Kidney epithelial cell (primary cell): ENCODE measurements around the gene SMC3. TPM values are rescaled to one million over a fixed set of nuclear protein-coding genes. Genes with fewer than 3 reads are reported as not detected.

Experiments used
- DNase-seq: peaks from one replicate; pipeline ENCODE4 v3.0.0-alpha.2; 2010; ENCODE audit warnings: low read depth
- H3K27me3 ChIP-seq: 2 replicates; pipeline ENCODE4 v1.6.0; 2011; ENCODE audit warnings: low read length; ENCODE audit not compliant: control insufficient read depth, insufficient read depth
- H3K36me3 ChIP-seq: 2 replicates; pipeline ENCODE4 v1.5.1; 2011; ENCODE audit warnings: low read length; ENCODE audit not compliant: control insufficient read depth, insufficient read depth
- H3K4me3 ChIP-seq: 2 replicates; pipeline ENCODE4 v1.5.1; 2011; ENCODE audit warnings: low read depth, mild to moderate bottlenecking, control low read depth, low read length
- total RNA-seq: library from RNA; depleted of rRNA; stranded (reverse); fragments of >200 nt; gene quantifications from 2 replicates; pipeline ENCODE4 v1.2.3, GENCODE V29; 2015
- TF ChIP-seq, protein P1 (sequence below): IDR thresholded peaks from 2 replicates; pipeline ENCODE4 v1.5.1; 2011; ENCODE audit warnings: mild to moderate bottlenecking, moderate library complexity, low read length, control low read depth, inconsistent platforms; ENCODE audit not compliant: insufficient read depth, poor library complexity, severe bottlenecking

The SMC3 gene
- total RNA-seq, 1 donor from 2014 or later: 35.3 TPM

DNA sequence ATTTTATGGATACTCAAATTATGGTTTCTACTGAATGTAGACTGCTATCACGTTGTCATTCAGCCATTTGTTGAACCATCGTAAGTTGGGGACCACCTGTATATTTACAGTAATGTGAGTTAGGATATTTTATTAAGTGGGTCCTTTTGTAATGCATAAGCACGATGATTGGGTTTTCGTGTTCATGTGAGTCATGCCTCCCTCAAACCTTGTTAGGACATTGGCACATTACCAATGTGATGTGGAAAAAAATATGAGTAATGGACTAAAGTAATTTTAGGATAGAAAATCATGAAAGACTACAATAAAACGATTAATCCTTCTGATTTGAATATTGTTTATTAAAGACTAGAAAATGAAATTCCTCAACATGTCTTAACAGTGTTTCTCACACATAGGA, 8.7 kb downstream of the SMC3 start:
- H3K27me3 ChIP-seq: no peaks in the 10 kb centered on the region
- no peak for DNase-seq
- TF ChIP-seq, protein P1, sequence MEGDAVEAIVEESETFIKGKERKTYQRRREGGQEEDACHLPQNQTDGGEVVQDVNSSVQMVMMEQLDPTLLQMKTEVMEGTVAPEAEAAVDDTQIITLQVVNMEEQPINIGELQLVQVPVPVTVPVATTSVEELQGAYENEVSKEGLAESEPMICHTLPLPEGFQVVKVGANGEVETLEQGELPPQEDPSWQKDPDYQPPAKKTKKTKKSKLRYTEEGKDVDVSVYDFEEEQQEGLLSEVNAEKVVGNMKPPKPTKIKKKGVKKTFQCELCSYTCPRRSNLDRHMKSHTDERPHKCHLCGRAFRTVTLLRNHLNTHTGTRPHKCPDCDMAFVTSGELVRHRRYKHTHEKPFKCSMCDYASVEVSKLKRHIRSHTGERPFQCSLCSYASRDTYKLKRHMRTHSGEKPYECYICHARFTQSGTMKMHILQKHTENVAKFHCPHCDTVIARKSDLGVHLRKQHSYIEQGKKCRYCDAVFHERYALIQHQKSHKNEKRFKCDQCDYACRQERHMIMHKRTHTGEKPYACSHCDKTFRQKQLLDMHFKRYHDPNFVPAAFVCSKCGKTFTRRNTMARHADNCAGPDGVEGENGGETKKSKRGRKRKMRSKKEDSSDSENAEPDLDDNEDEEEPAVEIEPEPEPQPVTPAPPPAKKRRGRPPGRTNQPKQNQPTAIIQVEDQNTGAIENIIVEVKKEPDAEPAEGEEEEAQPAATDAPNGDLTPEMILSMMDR: no peak
- H3K4me3 ChIP-seq: no peak overlapping the region
- peaks cover 2% of the 10 kb centered on the region for H3K36me3 ChIP-seq

DNA sequence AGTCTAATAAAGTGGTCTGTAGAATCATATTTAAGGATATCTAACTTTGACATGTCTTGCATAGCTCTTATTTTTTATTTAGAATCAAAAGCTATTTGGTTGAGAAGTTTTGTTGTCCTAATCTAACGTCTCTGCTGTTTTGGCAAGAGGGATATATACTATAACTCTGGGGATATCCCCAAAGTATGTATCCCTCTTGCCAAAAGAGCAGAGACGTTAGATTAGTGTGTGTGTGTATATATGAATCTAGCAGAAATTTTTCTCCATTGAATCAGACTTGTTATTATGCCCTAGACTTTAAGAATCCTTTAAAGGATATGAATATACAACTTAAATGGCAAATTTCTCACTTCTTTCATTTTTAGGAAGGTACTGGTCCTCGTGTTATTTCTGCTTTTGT, 9.6 kb downstream of the SMC3 start:
- Histone ChIP-seq H3K4me3 (no peak overlapping the region), H3K27me3 (no peaks in the 10 kb centered on the region), H3K36me3 (peaks cover 2% of the 10 kb centered on the region)
- DNase-seq: no peak
- TF ChIP-seq, protein P1: no peak

DNA sequence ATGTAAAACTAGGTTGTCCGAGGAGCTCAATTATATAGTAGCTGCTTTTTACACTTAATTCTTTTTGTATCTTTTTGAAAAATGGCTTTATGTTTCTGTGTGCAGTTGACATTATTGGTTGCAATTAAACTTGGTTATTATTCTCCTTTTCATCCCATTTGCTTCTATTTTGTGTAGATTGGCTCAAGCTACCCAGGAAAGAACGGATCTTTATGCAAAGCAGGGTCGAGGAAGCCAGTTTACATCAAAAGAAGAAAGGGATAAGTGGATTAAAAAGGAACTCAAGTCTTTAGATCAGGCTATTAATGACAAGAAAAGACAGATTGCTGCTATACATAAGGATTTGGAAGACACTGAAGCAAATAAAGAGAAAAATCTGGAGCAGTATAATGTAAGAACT, 16.5 kb downstream of the SMC3 start:
- Histone ChIP-seq H3K4me3 (no peak overlapping the region), H3K27me3 (no peaks in the 10 kb centered on the region), H3K36me3 (no peaks in the 10 kb centered on the region)
- DNase-seq: no peak
- TF ChIP-seq, protein P1: no peak

DNA sequence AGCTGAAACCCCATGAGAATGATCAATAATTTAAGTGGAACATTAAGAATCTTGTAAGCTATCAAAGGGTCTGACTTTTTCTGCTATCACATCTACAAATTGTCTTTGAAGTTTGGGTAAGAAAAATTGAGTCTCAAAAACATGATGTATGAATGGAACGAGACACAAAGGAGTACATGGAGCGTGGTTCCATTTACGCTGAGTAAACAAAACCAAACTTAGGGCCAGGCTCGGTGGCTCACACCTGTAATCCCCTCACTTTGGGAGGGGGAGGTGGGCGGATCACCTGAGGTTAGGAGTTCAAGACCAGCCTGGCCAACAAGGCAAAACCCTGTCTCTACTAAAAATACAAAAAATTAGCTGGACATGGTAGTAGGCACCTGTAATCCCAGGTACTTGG, 24.3 kb downstream of the SMC3 start:
- Histone ChIP-seq H3K27me3 (no peaks in the 10 kb centered on the region), H3K36me3 (no peaks in the 10 kb centered on the region), H3K4me3 (no peak overlapping the region)
- TF ChIP-seq, protein P1: no peak
- DNase-seq: no peak

DNA sequence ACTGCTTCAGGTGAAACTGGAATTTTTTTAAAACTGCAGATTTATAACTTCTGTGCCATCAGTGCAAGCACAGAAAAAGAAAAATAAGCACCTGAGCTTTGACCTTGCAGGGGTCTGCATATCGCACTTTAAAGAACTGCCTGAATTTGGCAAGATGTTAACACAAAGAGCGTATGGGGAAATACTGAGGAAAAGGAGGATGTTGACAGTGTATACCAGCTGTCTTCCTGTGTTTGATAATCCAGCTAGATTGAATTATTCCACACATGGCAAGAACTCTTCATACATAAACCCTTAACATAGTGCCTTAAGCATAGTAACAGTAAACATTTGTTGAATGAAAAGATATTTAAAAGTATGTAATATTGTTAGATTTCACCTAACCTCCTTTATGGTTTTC, 30.0 kb downstream of the SMC3 start:
- H3K36me3 ChIP-seq: no peaks in the 10 kb centered on the region

More for the DNA sequence above, 30.0 kb downstream of the SMC3 start:
- no peaks in the 10 kb centered on the region for H3K27me3 ChIP-seq
- DNase-seq: no peak
- no peak overlapping the region for H3K4me3 ChIP-seq
- TF ChIP-seq, protein P1: no peak
